ENCODE results near the gene PALB2. TPM values are rescaled to one million over a fixed set of nuclear protein-coding genes. Genes with fewer than 3 reads are reported as not detected.

Gene PALB2
- total and polyA plus RNA-seq, 2 experiments from 2014 or later: 24.2 to 34.0 TPM

DNA sequence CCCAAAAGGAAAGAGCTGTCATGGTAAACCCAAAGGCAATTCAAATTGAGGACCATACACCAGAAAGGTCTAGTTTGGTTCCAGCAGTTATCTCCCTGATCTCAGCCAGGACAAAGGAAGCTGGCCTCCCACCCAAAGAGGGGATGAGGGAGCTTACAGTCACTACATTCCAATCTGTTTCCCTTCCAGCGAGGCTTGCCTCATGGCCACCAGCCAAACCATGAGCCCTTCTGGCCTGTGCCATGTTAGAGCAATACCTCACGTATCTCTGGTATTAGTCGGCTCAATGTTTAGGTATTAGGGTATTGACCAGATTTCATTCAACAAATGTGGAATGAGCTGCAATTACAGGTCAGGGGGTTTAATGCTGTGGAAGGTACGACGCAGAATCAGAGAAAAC, 53.4 kb downstream of the PALB2 start:
- H2AFZ ChIP-seq: no peak overlapping the region
- H3K36me3 Mint-ChIP-seq (ENCODE audit: low read depth): peaks cover 80% of the 10 kb centered on the region
- no peaks in the 10 kb centered on the region for H3K4me1 Mint-ChIP-seq
- H3K27ac ChIP-seq (ENCODE audit: low read depth): no peak overlapping the region
- no peak overlapping the region for H3K4me3 ChIP-seq
- H3K79me2 ChIP-seq (replicated peaks; ENCODE audit: insufficient read depth): peaks cover 68% of the 10 kb centered on the region
- no peak for ATAC-seq
- no peak overlapping the region for H3K4me3 Mint-ChIP-seq
- H3K36me3 ChIP-seq (ENCODE audit: insufficient read depth): peaks cover 36% of the 10 kb centered on the region
- H3K4me2 ChIP-seq: no peak overlapping the region
- no peaks in the 10 kb centered on the region for H3K4me1 ChIP-seq (ENCODE audit: insufficient read depth)
- H4K20me1 ChIP-seq (replicated peaks; ENCODE audit: insufficient read depth): peaks cover 24% of the 10 kb centered on the region
- no peaks in the 10 kb centered on the region for H3K9me3 Mint-ChIP-seq
- no peak for DNase-seq (ENCODE audit: low spot score)
- no peak overlapping the region for H3K27ac Mint-ChIP-seq
- H3K27me3 Mint-ChIP-seq (ENCODE audit: insufficient read depth, low read depth, poor library complexity): no peaks in the 10 kb centered on the region
- no peaks in the 10 kb centered on the region for H3K27me3 ChIP-seq (ENCODE audit: insufficient read depth)
- TF ChIP-seq, protein P1, sequence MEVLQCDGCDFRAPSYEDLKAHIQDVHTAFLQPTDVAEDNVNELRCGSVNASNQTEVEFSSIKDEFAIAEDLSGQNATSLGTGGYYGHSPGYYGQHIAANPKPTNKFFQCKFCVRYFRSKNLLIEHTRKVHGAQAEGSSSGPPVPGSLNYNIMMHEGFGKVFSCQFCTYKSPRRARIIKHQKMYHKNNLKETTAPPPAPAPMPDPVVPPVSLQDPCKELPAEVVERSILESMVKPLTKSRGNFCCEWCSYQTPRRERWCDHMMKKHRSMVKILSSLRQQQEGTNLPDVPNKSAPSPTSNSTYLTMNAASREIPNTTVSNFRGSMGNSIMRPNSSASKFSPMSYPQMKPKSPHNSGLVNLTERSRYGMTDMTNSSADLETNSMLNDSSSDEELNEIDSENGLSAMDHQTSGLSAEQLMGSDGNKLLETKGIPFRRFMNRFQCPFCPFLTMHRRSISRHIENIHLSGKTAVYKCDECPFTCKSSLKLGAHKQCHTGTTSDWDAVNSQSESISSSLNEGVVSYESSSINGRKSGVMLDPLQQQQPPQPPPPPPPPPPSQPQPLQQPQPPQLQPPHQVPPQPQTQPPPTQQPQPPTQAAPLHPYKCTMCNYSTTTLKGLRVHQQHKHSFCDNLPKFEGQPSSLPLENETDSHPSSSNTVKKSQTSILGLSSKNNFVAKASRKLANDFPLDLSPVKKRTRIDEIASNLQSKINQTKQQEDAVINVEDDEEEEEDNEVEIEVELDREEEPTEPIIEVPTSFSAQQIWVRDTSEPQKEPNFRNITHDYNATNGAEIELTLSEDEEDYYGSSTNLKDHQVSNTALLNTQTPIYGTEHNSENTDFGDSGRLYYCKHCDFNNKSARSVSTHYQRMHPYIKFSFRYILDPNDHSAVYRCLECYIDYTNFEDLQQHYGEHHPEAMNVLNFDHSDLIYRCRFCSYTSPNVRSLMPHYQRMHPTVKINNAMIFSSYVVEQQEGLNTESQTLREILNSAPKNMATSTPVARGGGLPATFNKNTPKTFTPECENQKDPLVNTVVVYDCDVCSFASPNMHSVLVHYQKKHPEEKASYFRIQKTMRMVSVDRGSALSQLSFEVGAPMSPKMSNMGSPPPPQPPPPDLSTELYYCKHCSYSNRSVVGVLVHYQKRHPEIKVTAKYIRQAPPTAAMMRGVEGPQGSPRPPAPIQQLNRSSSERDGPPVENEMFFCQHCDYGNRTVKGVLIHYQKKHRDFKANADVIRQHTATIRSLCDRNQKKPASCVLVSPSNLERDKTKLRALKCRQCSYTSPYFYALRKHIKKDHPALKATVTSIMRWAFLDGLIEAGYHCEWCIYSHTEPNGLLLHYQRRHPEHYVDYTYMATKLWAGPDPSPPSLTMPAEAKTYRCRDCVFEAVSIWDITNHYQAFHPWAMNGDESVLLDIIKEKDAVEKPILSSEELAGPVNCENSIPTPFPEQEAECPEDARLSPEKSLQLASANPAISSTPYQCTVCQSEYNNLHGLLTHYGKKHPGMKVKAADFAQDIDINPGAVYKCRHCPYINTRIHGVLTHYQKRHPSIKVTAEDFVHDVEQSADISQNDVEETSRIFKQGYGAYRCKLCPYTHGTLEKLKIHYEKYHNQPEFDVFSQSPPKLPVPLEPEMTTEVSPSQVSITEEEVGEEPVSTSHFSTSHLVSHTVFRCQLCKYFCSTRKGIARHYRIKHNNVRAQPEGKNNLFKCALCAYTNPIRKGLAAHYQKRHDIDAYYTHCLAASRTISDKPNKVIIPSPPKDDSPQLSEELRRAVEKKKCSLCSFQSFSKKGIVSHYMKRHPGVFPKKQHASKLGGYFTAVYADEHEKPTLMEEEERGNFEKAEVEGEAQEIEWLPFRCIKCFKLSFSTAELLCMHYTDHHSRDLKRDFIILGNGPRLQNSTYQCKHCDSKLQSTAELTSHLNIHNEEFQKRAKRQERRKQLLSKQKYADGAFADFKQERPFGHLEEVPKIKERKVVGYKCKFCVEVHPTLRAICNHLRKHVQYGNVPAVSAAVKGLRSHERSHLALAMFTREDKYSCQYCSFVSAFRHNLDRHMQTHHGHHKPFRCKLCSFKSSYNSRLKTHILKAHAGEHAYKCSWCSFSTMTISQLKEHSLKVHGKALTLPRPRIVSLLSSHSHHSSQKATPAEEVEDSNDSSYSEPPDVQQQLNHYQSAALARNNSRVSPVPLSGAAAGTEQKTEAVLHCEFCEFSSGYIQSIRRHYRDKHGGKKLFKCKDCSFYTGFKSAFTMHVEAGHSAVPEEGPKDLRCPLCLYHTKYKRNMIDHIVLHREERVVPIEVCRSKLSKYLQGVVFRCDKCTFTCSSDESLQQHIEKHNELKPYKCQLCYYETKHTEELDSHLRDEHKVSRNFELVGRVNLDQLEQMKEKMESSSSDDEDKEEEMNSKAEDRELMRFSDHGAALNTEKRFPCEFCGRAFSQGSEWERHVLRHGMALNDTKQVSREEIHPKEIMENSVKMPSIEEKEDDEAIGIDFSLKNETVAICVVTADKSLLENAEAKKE (CRISPR knock-in tag; IDR thresholded peaks at IDR 0.05): no peak
- TF ChIP-seq EZH2phosphoT487 (IDR thresholded peaks at IDR 0.05; ENCODE audit: unreplicated experiment) (no peak), ZNF331 (CRISPR knock-in tag; IDR thresholded peaks at IDR 0.05; ENCODE audit: low read depth) (no peak), NANOG (IDR thresholded peaks at IDR 0.05; ENCODE audit: borderline replicate concordance) (no peak), ZNF114 (CRISPR knock-in tag; IDR thresholded peaks at IDR 0.05) (no peak), JUNB (IDR thresholded peaks at IDR 0.05; ENCODE audit: unreplicated experiment) (no peak), EZH2 (IDR thresholded peaks at IDR 0.05; ENCODE audit: low read depth, unreplicated experiment) (no peak), STAT1 (IDR thresholded peaks at IDR 0.05; ENCODE audit: unreplicated experiment) (no peak), POLR2AphosphoS5 (IDR thresholded peaks at IDR 0.05; ENCODE audit: low read depth) (no peak), CREB1 (CRISPR knock-in tag; IDR thresholded peaks at IDR 0.05; ENCODE audit: low read depth) (no peak)
- TF ChIP-seq, protein P2, sequence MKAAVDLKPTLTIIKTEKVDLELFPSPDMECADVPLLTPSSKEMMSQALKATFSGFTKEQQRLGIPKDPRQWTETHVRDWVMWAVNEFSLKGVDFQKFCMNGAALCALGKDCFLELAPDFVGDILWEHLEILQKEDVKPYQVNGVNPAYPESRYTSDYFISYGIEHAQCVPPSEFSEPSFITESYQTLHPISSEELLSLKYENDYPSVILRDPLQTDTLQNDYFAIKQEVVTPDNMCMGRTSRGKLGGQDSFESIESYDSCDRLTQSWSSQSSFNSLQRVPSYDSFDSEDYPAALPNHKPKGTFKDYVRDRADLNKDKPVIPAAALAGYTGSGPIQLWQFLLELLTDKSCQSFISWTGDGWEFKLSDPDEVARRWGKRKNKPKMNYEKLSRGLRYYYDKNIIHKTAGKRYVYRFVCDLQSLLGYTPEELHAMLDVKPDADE (IDR thresholded peaks at IDR 0.05): no peak
- TF ChIP-seq, protein P3, sequence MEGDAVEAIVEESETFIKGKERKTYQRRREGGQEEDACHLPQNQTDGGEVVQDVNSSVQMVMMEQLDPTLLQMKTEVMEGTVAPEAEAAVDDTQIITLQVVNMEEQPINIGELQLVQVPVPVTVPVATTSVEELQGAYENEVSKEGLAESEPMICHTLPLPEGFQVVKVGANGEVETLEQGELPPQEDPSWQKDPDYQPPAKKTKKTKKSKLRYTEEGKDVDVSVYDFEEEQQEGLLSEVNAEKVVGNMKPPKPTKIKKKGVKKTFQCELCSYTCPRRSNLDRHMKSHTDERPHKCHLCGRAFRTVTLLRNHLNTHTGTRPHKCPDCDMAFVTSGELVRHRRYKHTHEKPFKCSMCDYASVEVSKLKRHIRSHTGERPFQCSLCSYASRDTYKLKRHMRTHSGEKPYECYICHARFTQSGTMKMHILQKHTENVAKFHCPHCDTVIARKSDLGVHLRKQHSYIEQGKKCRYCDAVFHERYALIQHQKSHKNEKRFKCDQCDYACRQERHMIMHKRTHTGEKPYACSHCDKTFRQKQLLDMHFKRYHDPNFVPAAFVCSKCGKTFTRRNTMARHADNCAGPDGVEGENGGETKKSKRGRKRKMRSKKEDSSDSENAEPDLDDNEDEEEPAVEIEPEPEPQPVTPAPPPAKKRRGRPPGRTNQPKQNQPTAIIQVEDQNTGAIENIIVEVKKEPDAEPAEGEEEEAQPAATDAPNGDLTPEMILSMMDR (conservative IDR thresholded peaks at IDR 0.05; ENCODE audit: low read depth in 2 of 2): no peak
- no peaks in the 10 kb centered on the region for H3K9me2 ChIP-seq (ENCODE audit: insufficient read depth)
- H3F3A ChIP-seq (replicated peaks; ENCODE audit: low read depth): no peaks in the 10 kb centered on the region

Data from GM23338 (cell line).